Neural progenitor cell (in vitro differentiated cells): ENCODE measurements around the gene DCDC2. TPM values are rescaled to one million over a fixed set of nuclear protein-coding genes. Genes with fewer than 3 reads are reported as not detected.

Experiments
- DNase-seq: peaks from one replicate; pipeline ENCODE4 v3.0.0-alpha.2; 2016; ENCODE audit warnings: low spot score
- H2AFZ ChIP-seq: fragments of 200-600 bp; sonication (generic); replicated peaks from 2 replicates; pipeline ENCODE4 v1.6.1; 2016; ENCODE audit warnings: antibody characterized with exemption
- H3F3A ChIP-seq: fragments of 200-600 bp; sonication (generic); 2 replicates; pipeline ENCODE4 v1.6.1; 2016; ENCODE audit warnings: antibody characterized with exemption, low read depth
- H3K27ac ChIP-seq: fragments of 200-600 bp; sonication (generic); 2 replicates; pipeline ENCODE4 v1.5.1; 2016; ENCODE audit warnings: mild to moderate bottlenecking
- H3K27me3 ChIP-seq: fragments of 200-600 bp; sonication (generic); 2 replicates; pipeline ENCODE4 v1.6.1; 2016; ENCODE audit warnings: mild to moderate bottlenecking, moderate library complexity
- H3K36me3 ChIP-seq: fragments of 200-600 bp; sonication (generic); 2 replicates; pipeline ENCODE4 v1.5.1; 2016
- H3K4me1 ChIP-seq: fragments of 200-600 bp; sonication (generic); 2 replicates; pipeline ENCODE4 v1.6.1; 2016; ENCODE audit warnings: mixed run types
- H3K4me2 ChIP-seq: fragments of 200-600 bp; sonication (generic); 2 replicates; pipeline ENCODE4 v1.6.1; 2016
- H3K4me3 ChIP-seq: fragments of 200-600 bp; sonication (generic); 2 replicates; pipeline ENCODE4 v1.5.1; 2016
- H3K79me2 ChIP-seq: fragments of 200-600 bp; sonication (generic); 2 replicates; pipeline ENCODE4 v1.6.1; 2016; ENCODE audit warnings: low read depth
- H3K9ac ChIP-seq: fragments of 200-600 bp; sonication (generic); 2 replicates; pipeline ENCODE4 v1.6.1; 2016
- H3K9me3 ChIP-seq: fragments of 200-600 bp; sonication (generic); 2 replicates; pipeline ENCODE4 v1.5.1; 2016; ENCODE audit warnings: low read depth
- H4K20me1 ChIP-seq: fragments of 200-600 bp; sonication (generic); 2 replicates; pipeline ENCODE4 v1.6.1; 2016; ENCODE audit warnings: low read depth
- H3K27ac Mint-ChIP-seq: 3 replicates; pipeline ENCODE4 v1.8.0; 2021; ENCODE audit warnings: mixed read lengths
- H3K27me3 Mint-ChIP-seq: 2 replicates; pipeline ENCODE4 v1.8.0; 2022; ENCODE audit warnings: low read depth, mild to moderate bottlenecking, inconsistent platforms, moderate library complexity, mixed read lengths; ENCODE audit not compliant: insufficient read depth
- H3K36me3 Mint-ChIP-seq: 3 replicates; pipeline ENCODE4 v1.8.0; 2021; ENCODE audit warnings: mixed read lengths
- H3K4me1 Mint-ChIP-seq: 3 replicates; pipeline ENCODE4 v1.8.0; 2021; ENCODE audit warnings: mixed read lengths
- H3K4me3 Mint-ChIP-seq: 3 replicates; pipeline ENCODE4 v1.8.0; 2021; ENCODE audit warnings: mild to moderate bottlenecking, moderate library complexity, mixed read lengths
- H3K9me3 Mint-ChIP-seq: 3 replicates; pipeline ENCODE4 v1.8.0; 2020; ENCODE audit warnings: mixed read lengths
- EZH2 ChIP-seq: fragments of 200-600 bp; sonication (generic); IDR thresholded peaks from 2 replicates; pipeline ENCODE4 v1.6.1; 2017; ENCODE audit warnings: antibody characterized with exemption, mild to moderate bottlenecking, moderate library complexity
- EZH2phosphoT487 ChIP-seq: fragments of 200-600 bp; sonication (generic); IDR thresholded peaks from 2 replicates; pipeline ENCODE4 v1.6.1; 2017; ENCODE audit warnings: antibody characterized with exemption
- total RNA-seq: library from RNA; depleted of rRNA; stranded (reverse); fragments of >200 nt; gene quantifications from 2 replicates; pipeline ENCODE4 v1.2.3, GENCODE V29; 2015; ENCODE audit warnings: low replicate concordance
- TF ChIP-seq, protein P1 (sequence below): fragments of 200-600 bp; sonication (generic); IDR thresholded peaks from 2 replicates; pipeline ENCODE4 v1.5.1; 2017; ENCODE audit warnings: antibody characterized with exemption, mild to moderate bottlenecking

DCDC2 gene
- total RNA-seq, 1 donor from 2014 or later: not detected

DNA sequence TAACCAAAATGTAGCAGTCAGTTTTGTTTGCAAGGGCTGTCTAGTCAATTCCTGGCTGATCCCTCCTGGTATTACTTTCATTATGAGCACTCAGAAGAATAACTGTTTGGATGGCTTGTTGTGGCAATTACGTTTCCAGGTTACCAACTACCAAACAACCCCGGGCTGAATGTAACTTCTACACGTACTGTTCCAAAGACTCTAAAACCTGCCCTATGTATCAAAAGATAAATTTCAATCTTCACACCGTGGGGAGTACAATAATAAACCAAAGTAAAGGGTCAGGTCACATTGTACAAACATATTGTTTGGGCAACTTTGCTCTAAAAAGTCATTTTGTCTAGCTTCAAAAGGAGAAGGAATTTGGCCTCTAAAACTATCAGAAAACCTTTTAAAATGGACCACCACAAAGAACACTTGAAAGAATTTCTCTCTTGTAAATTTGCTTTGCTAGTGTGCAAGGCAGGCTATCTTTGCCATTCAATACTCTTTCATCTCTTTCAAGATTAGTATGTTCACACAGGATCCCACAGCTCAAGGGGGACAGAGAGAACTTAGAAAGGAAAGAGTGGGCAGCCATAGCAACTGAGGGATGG is 27.6 kb downstream of the DCDC2 start:
- H3K27ac ChIP-seq: no peak overlapping the region
- H2AFZ ChIP-seq: no peak overlapping the region
- no peaks in the 10 kb centered on the region for H3K36me3 Mint-ChIP-seq
- no peaks in the 10 kb centered on the region for H3K9me3 Mint-ChIP-seq
- H3K4me2 ChIP-seq: no peak overlapping the region
- H3K4me3 Mint-ChIP-seq: no peak overlapping the region
- H3K4me1 Mint-ChIP-seq: peaks cover 6% of the 10 kb centered on the region
- H3K4me1 ChIP-seq: no peaks in the 10 kb centered on the region
- H3K79me2 ChIP-seq: no peaks in the 10 kb centered on the region
- TF ChIP-seq EZH2phosphoT487: no peak
- TF ChIP-seq, protein P1, sequence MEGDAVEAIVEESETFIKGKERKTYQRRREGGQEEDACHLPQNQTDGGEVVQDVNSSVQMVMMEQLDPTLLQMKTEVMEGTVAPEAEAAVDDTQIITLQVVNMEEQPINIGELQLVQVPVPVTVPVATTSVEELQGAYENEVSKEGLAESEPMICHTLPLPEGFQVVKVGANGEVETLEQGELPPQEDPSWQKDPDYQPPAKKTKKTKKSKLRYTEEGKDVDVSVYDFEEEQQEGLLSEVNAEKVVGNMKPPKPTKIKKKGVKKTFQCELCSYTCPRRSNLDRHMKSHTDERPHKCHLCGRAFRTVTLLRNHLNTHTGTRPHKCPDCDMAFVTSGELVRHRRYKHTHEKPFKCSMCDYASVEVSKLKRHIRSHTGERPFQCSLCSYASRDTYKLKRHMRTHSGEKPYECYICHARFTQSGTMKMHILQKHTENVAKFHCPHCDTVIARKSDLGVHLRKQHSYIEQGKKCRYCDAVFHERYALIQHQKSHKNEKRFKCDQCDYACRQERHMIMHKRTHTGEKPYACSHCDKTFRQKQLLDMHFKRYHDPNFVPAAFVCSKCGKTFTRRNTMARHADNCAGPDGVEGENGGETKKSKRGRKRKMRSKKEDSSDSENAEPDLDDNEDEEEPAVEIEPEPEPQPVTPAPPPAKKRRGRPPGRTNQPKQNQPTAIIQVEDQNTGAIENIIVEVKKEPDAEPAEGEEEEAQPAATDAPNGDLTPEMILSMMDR: no peak
- no peak for TF ChIP-seq EZH2
- no peaks in the 10 kb centered on the region for H3F3A ChIP-seq
- peaks cover 3% of the 10 kb centered on the region for H3K27me3 Mint-ChIP-seq
- H4K20me1 ChIP-seq: no peaks in the 10 kb centered on the region
- no peaks in the 10 kb centered on the region for H3K27me3 ChIP-seq
- H3K36me3 ChIP-seq: no peaks in the 10 kb centered on the region
- peak overlapping the region; percentile 58 for H3K27ac Mint-ChIP-seq
- no peaks in the 10 kb centered on the region for H3K9me3 ChIP-seq
- DNase-seq: no peak
- no peak overlapping the region for H3K4me3 ChIP-seq
- H3K9ac ChIP-seq: no peak overlapping the region

DNA sequence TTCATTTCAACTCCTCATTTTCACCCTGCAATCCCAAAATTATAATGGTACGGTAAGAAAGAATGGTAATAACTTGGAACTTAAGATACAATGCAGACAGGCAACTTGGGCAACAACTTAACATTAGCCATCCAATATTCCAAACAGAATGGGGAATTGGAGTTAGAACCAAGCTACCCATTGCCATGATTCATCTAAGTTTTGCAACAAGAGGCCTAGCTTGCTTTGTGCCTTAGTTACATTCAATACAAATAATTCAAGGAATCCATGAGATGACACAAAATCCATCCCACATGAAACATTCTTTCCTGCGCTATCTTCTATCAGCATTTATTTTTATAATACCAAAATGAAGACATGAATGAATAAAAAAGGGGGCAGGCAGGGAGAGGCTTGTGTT is 28.4 kb downstream of the DCDC2 start:
- Histone ChIP-seq H3K4me2 (no peak overlapping the region), H3K27ac (no peak overlapping the region), H2AFZ (no peak overlapping the region), H3K79me2 (no peaks in the 10 kb centered on the region), H3F3A (no peaks in the 10 kb centered on the region), H3K27me3 (no peaks in the 10 kb centered on the region), H3K9me3 (no peaks in the 10 kb centered on the region), H3K4me3 (no peak overlapping the region), H3K4me1 (peaks cover 2% of the 10 kb centered on the region), H3K36me3 (no peaks in the 10 kb centered on the region), H4K20me1 (no peaks in the 10 kb centered on the region), H3K9ac (no peak overlapping the region)
- no peak for TF ChIP-seq EZH2
- no peak for TF ChIP-seq EZH2phosphoT487
- TF ChIP-seq, protein P1: no peak
- no peak overlapping the region for H3K27ac Mint-ChIP-seq
- H3K36me3 Mint-ChIP-seq: no peaks in the 10 kb centered on the region
- H3K4me1 Mint-ChIP-seq: peaks cover 6% of the 10 kb centered on the region
- no peaks in the 10 kb centered on the region for H3K9me3 Mint-ChIP-seq
- no peak for DNase-seq
- H3K27me3 Mint-ChIP-seq: peaks cover 3% of the 10 kb centered on the region
- no peak overlapping the region for H3K4me3 Mint-ChIP-seq

DNA sequence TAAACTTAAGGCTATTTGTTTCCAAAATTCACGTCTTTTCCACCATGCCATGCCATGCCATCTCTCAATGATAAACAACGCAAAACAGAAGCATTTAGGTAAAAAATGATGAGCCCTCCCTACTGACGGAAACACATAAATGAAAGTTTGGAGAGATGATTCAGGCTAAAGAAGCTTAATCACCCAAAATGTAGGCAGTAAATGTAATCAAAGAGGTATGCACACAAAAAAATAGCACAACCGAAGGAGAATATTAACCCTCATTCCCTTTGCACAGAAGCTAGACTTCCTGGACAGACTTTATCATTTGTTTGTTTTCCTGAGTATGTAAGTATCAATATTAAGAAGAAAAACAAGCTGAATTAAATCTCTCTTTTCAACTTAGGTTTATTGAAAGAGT is 28.8 kb downstream of the DCDC2 start:
- H4K20me1 ChIP-seq: no peaks in the 10 kb centered on the region
- no peak overlapping the region for H3K4me3 Mint-ChIP-seq
- H3K27me3 Mint-ChIP-seq: peaks cover 3% of the 10 kb centered on the region
- H3K4me1 ChIP-seq: peaks cover 7% of the 10 kb centered on the region
- no peak for TF ChIP-seq EZH2
- TF ChIP-seq, protein P1: no peak
- TF ChIP-seq EZH2phosphoT487: no peak
- H2AFZ ChIP-seq: no peak overlapping the region
- no peak overlapping the region for H3K27ac Mint-ChIP-seq
- no peak overlapping the region for H3K9ac ChIP-seq
- no peaks in the 10 kb centered on the region for H3K36me3 Mint-ChIP-seq
- no peak for DNase-seq
- no peaks in the 10 kb centered on the region for H3K79me2 ChIP-seq
- no peaks in the 10 kb centered on the region for H3K9me3 Mint-ChIP-seq
- H3K9me3 ChIP-seq: no peaks in the 10 kb centered on the region
- no peaks in the 10 kb centered on the region for H3K36me3 ChIP-seq
- H3K4me1 Mint-ChIP-seq: peaks cover 6% of the 10 kb centered on the region
- no peak overlapping the region for H3K27ac ChIP-seq
- no peaks in the 10 kb centered on the region for H3F3A ChIP-seq
- H3K4me3 ChIP-seq: no peak overlapping the region
- no peaks in the 10 kb centered on the region for H3K27me3 ChIP-seq
- no peak overlapping the region for H3K4me2 ChIP-seq
